Smooth muscle cell (in vitro differentiated cells): ENCODE data around the gene EHBP1. TPM values are rescaled to one million over a fixed set of nuclear protein-coding genes. Genes with fewer than 3 reads are reported as not detected.

ENCODE experiments used
- DNase-seq: peaks from one replicate; lab custom pipeline; 2025; ENCODE audit not compliant: unreplicated experiment; lab: John Stamatoyannopoulos, UW
- H2AFZ ChIP-seq: fragments of 200-600 bp; sonication (generic); 2 replicates; pipeline ENCODE4 v1.6.0; 2016; ENCODE audit warnings: antibody characterized with exemption, low read depth, mild to moderate bottlenecking
- H3F3A ChIP-seq: fragments of 200-600 bp; sonication (generic); 2 replicates; pipeline ENCODE4 v1.6.0; 2017; ENCODE audit warnings: antibody characterized with exemption, low read depth
- H3K27ac ChIP-seq: fragments of 200-600 bp; sonication (generic); 2 replicates; pipeline ENCODE4 v1.5.1; 2016; ENCODE audit warnings: low read depth, mild to moderate bottlenecking
- H3K27me3 ChIP-seq: fragments of 200-600 bp; sonication (generic); 2 replicates; pipeline ENCODE4 v1.6.1; 2016; ENCODE audit warnings: low read depth, mild to moderate bottlenecking
- H3K36me3 ChIP-seq: fragments of 200-600 bp; sonication (generic); 2 replicates; pipeline ENCODE4 v1.5.1; 2016; ENCODE audit warnings: low read depth
- H3K4me1 ChIP-seq: fragments of 200-600 bp; sonication (generic); 2 replicates; pipeline ENCODE4 v1.5.1; 2016; ENCODE audit warnings: low read depth
- H3K4me2 ChIP-seq: fragments of 200-600 bp; sonication (generic); 2 replicates; pipeline ENCODE4 v1.6.0; 2016; ENCODE audit warnings: mild to moderate bottlenecking
- H3K4me3 ChIP-seq: fragments of 200-600 bp; sonication (generic); 2 replicates; pipeline ENCODE4 v1.5.1; 2016; ENCODE audit warnings: mild to moderate bottlenecking
- H3K79me2 ChIP-seq: fragments of 200-600 bp; sonication (generic); 2 replicates; pipeline ENCODE4 v1.6.0; 2016; ENCODE audit warnings: low read depth, mild to moderate bottlenecking
- H3K9ac ChIP-seq: fragments of 200-600 bp; sonication (generic); 2 replicates; pipeline ENCODE4 v1.6.0; 2016; ENCODE audit warnings: low read depth
- H3K9me3 ChIP-seq: fragments of 200-600 bp; sonication (generic); replicated peaks from 2 replicates; pipeline ENCODE4 v1.5.1; 2016; ENCODE audit warnings: low read depth
- H4K20me1 ChIP-seq: fragments of 200-600 bp; sonication (generic); 2 replicates; pipeline ENCODE4 v1.6.0; 2016; ENCODE audit warnings: low read depth
- CTCF ChIP-seq: fragments of 200-600 bp; sonication (generic); IDR thresholded peaks from 2 replicates; pipeline ENCODE4 v1.5.1; 2017; ENCODE audit warnings: borderline replicate concordance, mild to moderate bottlenecking, antibody characterized with exemption; ENCODE audit not compliant: insufficient read depth, poor library complexity, severe bottlenecking
- WGBS: methylation state at CpG from one replicate; pipeline ENCODE4 v1.1.7; 2016; ENCODE audit warnings: low lambda C conversion rate; 5-methylcytosine and 5-hydroxymethylcytosine counted together
- polyA plus RNA-seq: library from polyadenylated mRNA; unstranded; fragments of >200 nt; fragmentation: Nextera tagmentation; extraction: Ambion mirVana; gene quantifications from 2 replicates; pipeline ENCODE4 v1.2.1, GENCODE V29; 2016
- total RNA-seq: library from RNA; depleted of rRNA; stranded (reverse); fragments of >200 nt; gene quantifications from 2 replicates; pipeline ENCODE4 v1.2.3, GENCODE V29; 2014

EHBP1 gene
- total and polyA plus RNA-seq, 2 experiments from 2014 or later, result 9.3 to 45.9 TPM

GRCh38 chr2:62999905-63000304 is 294.4 kb downstream of the EHBP1 start:
- Histone ChIP-seq H2AFZ (no peak overlapping the region), H3K36me3 (peaks cover 5% of the 10 kb centered on the region), H3K27me3 (no peaks in the 10 kb centered on the region), H3K4me2 (no peak overlapping the region), H3K27ac (no peak overlapping the region), H3K4me3 (no peak overlapping the region), H3K9me3 (no peaks in the 10 kb centered on the region), H3K79me2 (no peaks in the 10 kb centered on the region), H3F3A (no peaks in the 10 kb centered on the region), H3K9ac (no peak overlapping the region), H3K4me1 (peaks cover 13% of the 10 kb centered on the region), H4K20me1 (no peaks in the 10 kb centered on the region)
- no peak for DNase-seq
- TF ChIP-seq CTCF, result no peak
- 100% methylated on average over 1 of the region's 1 CpG for WGBS

GRCh38 chr2:63000801-63001200 is 295.3 kb downstream of the EHBP1 start:
- no peak overlapping the region for H3K4me2 ChIP-seq
- H3K36me3 ChIP-seq, result peaks cover 5% of the 10 kb centered on the region
- H3K9ac ChIP-seq, result no peak overlapping the region
- DNase-seq, result no peak
- H4K20me1 ChIP-seq, result no peaks in the 10 kb centered on the region
- no peak overlapping the region for H3K27ac ChIP-seq
- no peak for TF ChIP-seq CTCF
- H3K27me3 ChIP-seq, result no peaks in the 10 kb centered on the region
- 89% methylated on average over 1 of the region's 1 CpG for WGBS
- no peak overlapping the region for H3K4me3 ChIP-seq
- H2AFZ ChIP-seq, result no peak overlapping the region
- no peaks in the 10 kb centered on the region for H3F3A ChIP-seq
- no peaks in the 10 kb centered on the region for H3K9me3 ChIP-seq
- H3K79me2 ChIP-seq, result no peaks in the 10 kb centered on the region
- peaks cover 18% of the 10 kb centered on the region for H3K4me1 ChIP-seq

GRCh38 chr2:63001576-63001975 is 296.1 kb downstream of the EHBP1 start:
- no peaks in the 10 kb centered on the region for H4K20me1 ChIP-seq
- no peak overlapping the region for H3K9ac ChIP-seq
- no peaks in the 10 kb centered on the region for H3K9me3 ChIP-seq
- DNase-seq, result no peak
- H3K27me3 ChIP-seq, result no peaks in the 10 kb centered on the region
- H3K79me2 ChIP-seq, result no peaks in the 10 kb centered on the region
- H3K36me3 ChIP-seq, result peaks cover 5% of the 10 kb centered on the region
- H3K4me1 ChIP-seq, result peaks cover 26% of the 10 kb centered on the region
- no peak for TF ChIP-seq CTCF
- no peak overlapping the region for H3K4me3 ChIP-seq
- no peak overlapping the region for H2AFZ ChIP-seq
- H3F3A ChIP-seq, result no peaks in the 10 kb centered on the region
- H3K27ac ChIP-seq, result no peak overlapping the region
- H3K4me2 ChIP-seq, result no peak overlapping the region

- Histone ChIP-seq H3K36me3 (peaks cover 5% of the 10 kb centered on the region), H3K4me2 (no peak overlapping the region), H4K20me1 (no peaks in the 10 kb centered on the region), H3K27me3 (no peaks in the 10 kb centered on the region), H3F3A (no peaks in the 10 kb centered on the region), H3K27ac (no peak overlapping the region), H3K9ac (no peak overlapping the region), H2AFZ (no peak overlapping the region), H3K79me2 (no peaks in the 10 kb centered on the region), H3K9me3 (no peaks in the 10 kb centered on the region), H3K4me1 (peaks cover 33% of the 10 kb centered on the region), H3K4me3 (no peak overlapping the region)
- WGBS, result 95% methylated on average over 4 of the region's 4 CpGs
- no peak for DNase-seq
- no peak for TF ChIP-seq CTCF
These were observed 297.8 kb downstream of the EHBP1 start for GRCh38 chr2:63003351-63003750.
